HepG2 (cell line): Measurements from ENCODE around the gene INTS4. TPM values are rescaled to one million over a fixed set of nuclear protein-coding genes. Genes with fewer than 3 reads are reported as not detected.
A peak's percentile ranks its signal among the peaks of the same experiment; 100 is the strongest.

Experiments
- ETV6 ChIP-seq: sonication (generic); formaldehyde crosslinking; conservative IDR thresholded peaks from 2 replicates; pipeline ENCODE4 v1.4.0; 2020; ENCODE audit warnings: missing genetic modification reagents
- EZH2 ChIP-seq: conservative IDR thresholded peaks from 2 replicates; pipeline ENCODE4 v1.6.1; 2012; ENCODE audit warnings: mild to moderate bottlenecking, low read depth, low read length, moderate library complexity
- FOXK2 ChIP-seq: fragments of 450-650 bp; IDR thresholded peaks from 2 replicates; pipeline ENCODE4 v1.6.1; 2016
- KAT2B ChIP-seq: fragments of 150-350 bp; IDR thresholded peaks from 2 replicates; pipeline ENCODE4 v1.6.1; 2014; ENCODE audit warnings: low read depth, low read length, borderline replicate concordance
- POLR2G ChIP-seq: fragments of 200-400 bp; formaldehyde crosslinking; IDR thresholded peaks from 2 replicates; pipeline ENCODE4 v1.6.1; 2018; ENCODE audit warnings: mild to moderate bottlenecking, low read depth, low read length, moderate library complexity
- SATB2 ChIP-seq: sonication (generic); formaldehyde crosslinking; IDR thresholded peaks from 2 replicates; pipeline ENCODE4 v1.5.0; 2020; ENCODE audit warnings: missing genetic modification reagents
- SMYD3 ChIP-seq: sonication (generic); formaldehyde crosslinking; IDR thresholded peaks from 2 replicates; pipeline ENCODE4 v1.8.1; 2023; ENCODE audit warnings: mild to moderate bottlenecking, missing genetic modification reagents
- TAF1 ChIP-seq: sonication (generic); formaldehyde crosslinking; IDR thresholded peaks from 2 replicates; pipeline ENCODE4 v1.4.0; 2020; ENCODE audit warnings: missing genetic modification reagents
- U2AF1 ChIP-seq: fragments of 200-400 bp; formaldehyde crosslinking; optimal IDR thresholded peaks from 2 replicates; pipeline ENCODE3; 2017; ENCODE audit warnings: mild to moderate bottlenecking, low read depth, low read length
- ZEB1 ChIP-seq: IDR thresholded peaks from 2 replicates; pipeline ENCODE4 v1.6.1; 2012; ENCODE audit warnings: mild to moderate bottlenecking, low read depth, inconsistent platforms; ENCODE audit not compliant: insufficient replicate concordance
- ZNF430 ChIP-seq: sonication (generic); formaldehyde crosslinking; IDR thresholded peaks from 2 replicates; pipeline ENCODE4 v1.9.0; 2021; ENCODE audit warnings: mild to moderate bottlenecking, missing genetic modification reagents
- polyA plus RNA-seq, 8 experiments: library from polyadenylated mRNA; depleted of rRNA in 3 of 8; stranded (reverse) in 7 of 8; unstranded in 1 of 8; fragments of >200 nt; fragmentation: Illumina TruSeq in 4 of 8; extraction: Trizol in 4 of 8; gene quantifications; 2 replicates each; pipeline versions ENCODE4 v1.2.1 to v1.2.3, GENCODE V29; 2011 to 2016; ENCODE audit warnings: low read depth in 4 of 8, missing spikeins in 1 of 8, mixed read lengths in 1 of 8; ENCODE audit not compliant: insufficient read depth in 1 of 8
- total RNA-seq, 5 experiments: library from RNA; depleted of rRNA; stranded (reverse); fragments of >200 nt; fragmentation: Illumina TruSeq; extraction: Trizol; gene quantifications; 2 replicates each; pipeline ENCODE4 v1.2.3, GENCODE V29; 2016; ENCODE audit warnings: low read depth in 1 of 5
- TF ChIP-seq, protein P1 (sequence below): sonication (generic); formaldehyde crosslinking; IDR thresholded peaks from 2 replicates; pipeline ENCODE4 v1.4.0; 2020; ENCODE audit warnings: mild to moderate bottlenecking, missing genetic modification reagents, borderline replicate concordance
- TF ChIP-seq, protein P2 (sequence below): sonication (generic); formaldehyde crosslinking; conservative IDR thresholded peaks from 2 replicates; pipeline ENCODE4 v1.4.0; 2020; ENCODE audit warnings: missing genetic modification reagents
- TF ChIP-seq, protein P3 (sequence below): sonication (generic); formaldehyde crosslinking; IDR thresholded peaks from 2 replicates; pipeline ENCODE4 v1.4.0; 2020; ENCODE audit warnings: mild to moderate bottlenecking, missing genetic modification reagents, borderline replicate concordance
- TF ChIP-seq, protein P4 (sequence below): sonication (generic); formaldehyde crosslinking; IDR thresholded peaks from 2 replicates; pipeline ENCODE4 v1.5.0; 2020; ENCODE audit warnings: mild to moderate bottlenecking, missing genetic modification reagents
- TF ChIP-seq, protein P5 (sequence below): IDR thresholded peaks from 2 replicates; pipeline ENCODE4 v1.6.1; 2016; ENCODE audit warnings: missing compliant biosample characterization, missing genetic modification reagents, borderline replicate concordance

The INTS4 gene
- total and polyA plus RNA-seq, 2 of the 13 experiments (the other 11 are each of a cell fraction or from before 2014, with no cell fraction given): 37.3 to 44.8 TPM

DNA sequence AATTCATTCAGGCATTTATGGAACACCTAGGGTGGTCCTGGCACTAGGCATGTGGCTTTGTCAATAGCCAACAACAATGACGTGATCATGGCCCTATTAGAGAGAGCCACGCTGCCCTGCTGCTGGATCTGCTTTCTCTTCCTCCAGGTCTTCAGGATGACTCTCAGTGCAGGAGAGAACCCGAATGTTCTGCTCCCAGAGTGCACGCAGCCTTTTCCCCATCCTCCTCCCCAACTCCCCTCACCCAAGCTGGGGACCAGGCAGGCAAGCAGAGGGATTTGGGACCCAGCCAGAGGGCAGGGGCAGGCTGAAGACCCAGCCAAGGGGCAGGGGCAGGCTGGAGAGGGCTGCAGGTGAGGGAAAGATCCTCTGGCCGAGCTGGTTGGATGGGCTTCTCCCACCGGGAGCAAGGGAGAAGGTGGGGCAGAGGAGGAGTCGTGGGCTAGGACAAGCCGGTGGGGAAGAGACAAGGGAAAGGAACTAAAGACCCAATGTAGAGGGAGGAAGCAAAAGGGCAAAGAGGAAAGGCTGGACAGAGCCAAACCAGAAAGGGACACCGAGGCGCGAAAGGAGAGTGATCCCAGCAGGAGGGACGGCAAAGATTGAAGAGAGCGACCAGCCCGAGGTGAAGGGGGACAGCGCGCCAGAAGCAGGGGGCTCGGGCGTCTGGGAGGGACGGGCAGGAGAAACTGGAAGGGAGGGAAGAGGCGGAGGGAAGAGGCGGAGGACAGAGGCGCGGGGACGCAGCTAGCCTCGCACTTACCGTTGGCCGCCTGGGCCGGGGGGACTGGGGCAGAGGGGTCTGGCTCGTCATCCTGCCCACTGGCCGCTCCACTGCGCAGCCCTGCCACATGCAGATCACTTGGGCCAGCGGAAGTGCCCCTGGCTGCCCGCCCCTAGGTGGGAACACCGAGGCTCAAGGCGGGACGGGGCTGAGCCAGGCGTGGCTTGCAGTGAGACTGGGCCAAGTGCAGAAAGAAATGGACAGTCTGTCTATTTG is 28.2 kb upstream of the INTS4 start, which contains the start of gene KCTD14 (continued):
- TF ChIP-seq, protein P1, sequence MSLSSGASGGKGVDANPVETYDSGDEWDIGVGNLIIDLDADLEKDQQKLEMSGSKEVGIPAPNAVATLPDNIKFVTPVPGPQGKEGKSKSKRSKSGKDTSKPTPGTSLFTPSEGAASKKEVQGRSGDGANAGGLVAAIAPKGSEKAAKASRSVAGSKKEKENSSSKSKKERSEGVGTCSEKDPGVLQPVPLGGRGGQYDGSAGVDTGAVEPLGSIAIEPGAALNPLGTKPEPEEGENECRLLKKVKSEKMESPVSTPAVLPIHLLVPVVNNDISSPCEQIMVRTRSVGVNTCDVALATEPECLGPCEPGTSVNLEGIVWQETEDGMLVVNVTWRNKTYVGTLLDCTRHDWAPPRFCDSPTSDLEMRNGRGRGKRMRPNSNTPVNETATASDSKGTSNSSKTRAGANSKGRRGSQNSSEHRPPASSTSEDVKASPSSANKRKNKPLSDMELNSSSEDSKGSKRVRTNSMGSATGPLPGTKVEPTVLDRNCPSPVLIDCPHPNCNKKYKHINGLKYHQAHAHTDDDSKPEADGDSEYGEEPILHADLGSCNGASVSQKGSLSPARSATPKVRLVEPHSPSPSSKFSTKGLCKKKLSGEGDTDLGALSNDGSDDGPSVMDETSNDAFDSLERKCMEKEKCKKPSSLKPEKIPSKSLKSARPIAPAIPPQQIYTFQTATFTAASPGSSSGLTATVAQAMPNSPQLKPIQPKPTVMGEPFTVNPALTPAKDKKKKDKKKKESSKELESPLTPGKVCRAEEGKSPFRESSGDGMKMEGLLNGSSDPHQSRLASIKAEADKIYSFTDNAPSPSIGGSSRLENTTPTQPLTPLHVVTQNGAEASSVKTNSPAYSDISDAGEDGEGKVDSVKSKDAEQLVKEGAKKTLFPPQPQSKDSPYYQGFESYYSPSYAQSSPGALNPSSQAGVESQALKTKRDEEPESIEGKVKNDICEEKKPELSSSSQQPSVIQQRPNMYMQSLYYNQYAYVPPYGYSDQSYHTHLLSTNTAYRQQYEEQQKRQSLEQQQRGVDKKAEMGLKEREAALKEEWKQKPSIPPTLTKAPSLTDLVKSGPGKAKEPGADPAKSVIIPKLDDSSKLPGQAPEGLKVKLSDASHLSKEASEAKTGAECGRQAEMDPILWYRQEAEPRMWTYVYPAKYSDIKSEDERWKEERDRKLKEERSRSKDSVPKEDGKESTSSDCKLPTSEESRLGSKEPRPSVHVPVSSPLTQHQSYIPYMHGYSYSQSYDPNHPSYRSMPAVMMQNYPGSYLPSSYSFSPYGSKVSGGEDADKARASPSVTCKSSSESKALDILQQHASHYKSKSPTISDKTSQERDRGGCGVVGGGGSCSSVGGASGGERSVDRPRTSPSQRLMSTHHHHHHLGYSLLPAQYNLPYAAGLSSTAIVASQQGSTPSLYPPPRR (CRISPR knock-in tag): no peak
- TF ChIP-seq KAT2B: no peak
- TF ChIP-seq, protein P2, sequence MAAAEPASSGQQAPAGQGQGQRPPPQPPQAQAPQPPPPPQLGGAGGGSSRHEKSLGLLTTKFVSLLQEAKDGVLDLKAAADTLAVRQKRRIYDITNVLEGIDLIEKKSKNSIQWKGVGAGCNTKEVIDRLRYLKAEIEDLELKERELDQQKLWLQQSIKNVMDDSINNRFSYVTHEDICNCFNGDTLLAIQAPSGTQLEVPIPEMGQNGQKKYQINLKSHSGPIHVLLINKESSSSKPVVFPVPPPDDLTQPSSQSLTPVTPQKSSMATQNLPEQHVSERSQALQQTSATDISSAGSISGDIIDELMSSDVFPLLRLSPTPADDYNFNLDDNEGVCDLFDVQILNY (CRISPR knock-in tag): peak; percentile 16; the same call in 1 of the 2 replicates
- no peak for TF ChIP-seq ETV6 (CRISPR knock-in tag)
- peak; percentile 78 for TF ChIP-seq POLR2G
- TF ChIP-seq SATB2: no peak
- no peak for TF ChIP-seq FOXK2
- TF ChIP-seq TAF1: peak; percentile 65; the same call in 1 of the 2 replicates
- no peak for TF ChIP-seq ZEB1
- TF ChIP-seq U2AF1: no peak
- TF ChIP-seq, protein P3, sequence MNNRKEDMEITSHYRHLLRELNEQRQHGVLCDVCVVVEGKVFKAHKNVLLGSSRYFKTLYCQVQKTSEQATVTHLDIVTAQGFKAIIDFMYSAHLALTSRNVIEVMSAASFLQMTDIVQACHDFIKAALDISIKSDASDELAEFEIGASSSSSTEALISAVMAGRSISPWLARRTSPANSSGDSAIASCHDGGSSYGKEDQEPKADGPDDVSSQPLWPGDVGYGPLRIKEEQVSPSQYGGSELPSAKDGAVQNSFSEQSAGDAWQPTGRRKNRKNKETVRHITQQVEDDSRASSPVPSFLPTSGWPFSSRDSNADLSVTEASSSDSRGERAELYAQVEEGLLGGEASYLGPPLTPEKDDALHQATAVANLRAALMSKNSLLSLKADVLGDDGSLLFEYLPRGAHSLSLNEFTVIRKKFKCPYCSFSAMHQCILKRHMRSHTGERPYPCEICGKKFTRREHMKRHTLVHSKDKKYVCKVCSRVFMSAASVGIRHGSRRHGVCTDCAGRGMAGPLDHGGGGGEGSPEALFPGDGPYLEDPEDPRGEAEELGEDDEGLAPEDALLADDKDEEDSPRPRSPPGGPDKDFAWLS (CRISPR knock-in tag): 0 out of 2 replicates have a peak, but pooled peaks have one; percentile 69
- no peak for TF ChIP-seq SMYD3
- TF ChIP-seq EZH2: no peak
- TF ChIP-seq ZNF430 (CRISPR knock-in tag): peak; percentile 61; the same call in 1 of the 2 replicates
- TF ChIP-seq, protein P4, sequence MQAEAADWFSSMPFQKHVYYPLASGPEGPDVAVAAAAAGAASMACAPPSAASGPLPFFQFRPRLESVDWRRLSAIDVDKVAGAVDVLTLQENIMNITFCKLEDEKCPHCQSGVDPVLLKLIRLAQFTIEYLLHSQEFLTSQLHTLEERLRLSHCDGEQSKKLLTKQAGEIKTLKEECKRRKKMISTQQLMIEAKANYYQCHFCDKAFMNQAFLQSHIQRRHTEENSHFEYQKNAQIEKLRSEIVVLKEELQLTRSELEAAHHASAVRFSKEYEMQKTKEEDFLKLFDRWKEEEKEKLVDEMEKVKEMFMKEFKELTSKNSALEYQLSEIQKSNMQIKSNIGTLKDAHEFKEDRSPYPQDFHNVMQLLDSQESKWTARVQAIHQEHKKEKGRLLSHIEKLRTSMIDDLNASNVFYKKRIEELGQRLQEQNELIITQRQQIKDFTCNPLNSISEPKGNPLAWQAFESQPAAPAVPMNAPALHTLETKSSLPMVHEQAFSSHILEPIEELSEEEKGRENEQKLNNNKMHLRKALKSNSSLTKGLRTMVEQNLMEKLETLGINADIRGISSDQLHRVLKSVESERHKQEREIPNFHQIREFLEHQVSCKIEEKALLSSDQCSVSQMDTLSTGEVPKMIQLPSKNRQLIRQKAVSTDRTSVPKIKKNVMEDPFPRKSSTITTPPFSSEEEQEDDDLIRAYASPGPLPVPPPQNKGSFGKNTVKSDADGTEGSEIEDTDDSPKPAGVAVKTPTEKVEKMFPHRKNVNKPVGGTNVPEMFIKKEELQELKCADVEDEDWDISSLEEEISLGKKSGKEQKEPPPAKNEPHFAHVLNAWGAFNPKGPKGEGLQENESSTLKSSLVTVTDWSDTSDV (CRISPR knock-in tag): no peak
- TF ChIP-seq, protein P5, sequence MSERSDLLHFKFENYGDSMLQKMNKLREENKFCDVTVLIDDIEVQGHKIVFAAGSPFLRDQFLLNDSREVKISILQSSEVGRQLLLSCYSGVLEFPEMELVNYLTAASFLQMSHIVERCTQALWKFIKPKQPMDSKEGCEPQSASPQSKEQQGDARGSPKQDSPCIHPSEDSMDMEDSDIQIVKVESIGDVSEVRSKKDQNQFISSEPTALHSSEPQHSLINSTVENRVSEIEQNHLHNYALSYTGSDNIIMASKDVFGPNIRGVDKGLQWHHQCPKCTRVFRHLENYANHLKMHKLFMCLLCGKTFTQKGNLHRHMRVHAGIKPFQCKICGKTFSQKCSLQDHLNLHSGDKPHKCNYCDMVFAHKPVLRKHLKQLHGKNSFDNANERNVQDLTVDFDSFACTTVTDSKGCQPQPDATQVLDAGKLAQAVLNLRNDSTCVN: no peak
